ENCODE data around the gene THPO.
A peak's percentile ranks its signal among the peaks of the same experiment; 100 is the strongest.

Gene THPO

DNA sequence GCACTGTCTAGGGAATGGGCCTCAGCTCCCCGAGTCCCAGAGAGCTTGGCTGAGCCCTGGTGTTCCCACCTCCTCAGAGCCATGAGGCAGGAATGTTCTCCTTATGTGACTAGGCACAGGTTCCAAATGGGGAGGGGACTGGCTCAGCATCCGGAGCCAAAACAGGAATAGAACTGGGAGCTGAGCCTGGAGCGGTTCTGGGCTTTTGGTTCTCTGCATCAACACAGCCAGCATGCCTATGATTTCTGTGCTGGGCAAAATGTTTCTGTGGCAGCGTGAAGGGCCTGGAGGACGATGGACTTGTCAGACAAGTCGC is 40.6 kb downstream of the THPO start, which contains the start of gene FAM131A:
FAM131A (plus strand) TSS at position 202 of the 316 bp plus-strand sequence; CDS start at position 233, 31 bp downstream.
- peak within 1 kb of the TSS; percentile 81 for H3K27ac ChIP-seq
- TF ChIP-seq, protein P1, sequence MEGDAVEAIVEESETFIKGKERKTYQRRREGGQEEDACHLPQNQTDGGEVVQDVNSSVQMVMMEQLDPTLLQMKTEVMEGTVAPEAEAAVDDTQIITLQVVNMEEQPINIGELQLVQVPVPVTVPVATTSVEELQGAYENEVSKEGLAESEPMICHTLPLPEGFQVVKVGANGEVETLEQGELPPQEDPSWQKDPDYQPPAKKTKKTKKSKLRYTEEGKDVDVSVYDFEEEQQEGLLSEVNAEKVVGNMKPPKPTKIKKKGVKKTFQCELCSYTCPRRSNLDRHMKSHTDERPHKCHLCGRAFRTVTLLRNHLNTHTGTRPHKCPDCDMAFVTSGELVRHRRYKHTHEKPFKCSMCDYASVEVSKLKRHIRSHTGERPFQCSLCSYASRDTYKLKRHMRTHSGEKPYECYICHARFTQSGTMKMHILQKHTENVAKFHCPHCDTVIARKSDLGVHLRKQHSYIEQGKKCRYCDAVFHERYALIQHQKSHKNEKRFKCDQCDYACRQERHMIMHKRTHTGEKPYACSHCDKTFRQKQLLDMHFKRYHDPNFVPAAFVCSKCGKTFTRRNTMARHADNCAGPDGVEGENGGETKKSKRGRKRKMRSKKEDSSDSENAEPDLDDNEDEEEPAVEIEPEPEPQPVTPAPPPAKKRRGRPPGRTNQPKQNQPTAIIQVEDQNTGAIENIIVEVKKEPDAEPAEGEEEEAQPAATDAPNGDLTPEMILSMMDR (conservative IDR thresholded peaks at IDR 0.05), result no peak
- no peak for TF ChIP-seq ZFX (IDR thresholded peaks at IDR 0.05)

DNA sequence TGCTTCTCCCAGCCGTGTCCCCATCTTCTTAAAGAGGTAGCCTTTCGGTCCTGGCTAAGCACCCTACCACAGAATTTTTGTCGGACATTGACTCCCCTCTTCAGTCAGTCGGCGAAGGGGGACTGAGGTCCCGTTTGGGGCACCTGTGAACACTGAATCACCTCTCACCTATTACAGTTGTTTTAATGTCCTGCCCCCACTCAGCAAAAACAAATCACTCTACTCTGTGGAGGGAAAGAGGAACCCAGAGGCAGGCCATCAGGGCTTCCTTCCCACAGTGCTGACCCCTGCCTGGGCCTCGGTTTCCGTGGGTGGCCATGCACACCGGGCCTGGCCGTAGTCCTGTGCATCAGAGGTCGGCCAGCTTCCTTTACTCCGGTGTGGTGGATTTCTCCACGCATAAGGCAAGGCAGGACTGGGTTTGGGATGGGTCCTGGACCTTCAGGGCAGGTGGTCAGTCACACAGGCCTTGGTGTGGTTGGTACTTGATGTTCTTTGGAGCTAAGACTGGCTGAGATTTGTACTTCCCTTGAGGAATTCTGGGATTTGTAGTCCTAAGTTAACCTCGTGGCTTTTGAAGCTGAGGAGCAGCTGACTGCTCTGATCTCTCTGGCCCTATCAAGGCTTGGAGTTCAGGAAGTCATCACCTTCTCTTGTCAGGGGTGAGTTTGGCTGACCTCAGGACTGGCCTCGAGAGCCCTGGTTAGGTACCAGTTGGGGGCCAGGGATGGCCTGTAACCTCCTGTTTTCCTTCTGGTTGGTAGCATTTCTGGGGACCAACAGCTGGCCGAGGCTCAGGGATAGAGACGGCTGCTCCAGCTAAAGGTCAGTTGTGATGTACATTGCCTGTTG is 41.2 kb downstream of the THPO start:
- H3K27ac ChIP-seq, result peak overlapping the region; percentile 81
- TF ChIP-seq ZFX (IDR thresholded peaks at IDR 0.05), result no peak
- TF ChIP-seq, protein P1 (conservative IDR thresholded peaks at IDR 0.05), result no peak

DNA sequence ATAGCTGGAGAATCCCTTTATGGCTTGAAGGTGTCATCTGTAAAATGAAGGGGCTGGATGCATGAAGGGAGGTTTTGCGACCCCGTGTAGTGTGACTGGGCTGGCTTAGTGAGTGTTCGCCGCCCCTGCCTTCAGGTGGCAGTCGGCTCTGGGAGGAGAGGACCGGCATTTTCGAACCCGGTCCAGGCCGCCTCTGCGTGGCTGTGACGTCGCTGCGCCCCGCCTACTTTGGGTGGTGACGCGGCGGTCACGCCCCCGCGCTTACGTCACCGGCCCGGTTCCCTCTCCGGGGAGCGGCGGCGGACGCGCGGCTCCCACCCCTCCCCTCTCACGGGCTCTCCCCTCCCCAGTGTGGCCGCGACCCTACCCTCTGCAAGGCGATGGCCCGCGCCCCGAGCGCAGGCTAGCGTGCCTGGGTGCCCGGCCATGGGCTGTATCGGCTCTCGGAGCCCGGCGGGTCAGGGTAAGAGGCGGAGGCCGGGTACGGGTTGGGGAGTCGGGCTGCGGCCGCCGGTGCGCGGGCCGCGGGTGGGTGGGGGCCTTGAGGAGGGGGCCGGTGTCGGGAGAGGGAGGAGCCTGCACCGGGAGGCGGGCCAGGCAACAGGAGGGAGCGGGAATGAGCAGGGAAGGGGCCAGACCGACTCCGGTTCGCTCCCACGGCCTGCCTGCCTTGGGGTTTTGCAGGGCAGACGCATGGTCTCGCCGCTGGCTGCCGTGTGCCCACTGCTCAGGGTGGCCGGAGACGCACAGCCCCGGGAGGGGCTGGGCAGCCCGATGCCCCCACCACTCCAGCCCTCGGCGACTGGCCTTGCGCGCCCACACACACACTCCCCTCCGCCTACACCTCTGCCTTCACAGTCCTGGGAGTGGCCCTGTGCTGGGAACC is 42.1 kb downstream of the THPO start:
- TF ChIP-seq ZFX (IDR thresholded peaks at IDR 0.05), result 0 out of 2 replicates have a peak, but pooled peaks have one; percentile 32
- TF ChIP-seq, protein P1 (conservative IDR thresholded peaks at IDR 0.05), result no peak
- H3K27ac ChIP-seq, result peak overlapping the region; percentile 81

DNA sequence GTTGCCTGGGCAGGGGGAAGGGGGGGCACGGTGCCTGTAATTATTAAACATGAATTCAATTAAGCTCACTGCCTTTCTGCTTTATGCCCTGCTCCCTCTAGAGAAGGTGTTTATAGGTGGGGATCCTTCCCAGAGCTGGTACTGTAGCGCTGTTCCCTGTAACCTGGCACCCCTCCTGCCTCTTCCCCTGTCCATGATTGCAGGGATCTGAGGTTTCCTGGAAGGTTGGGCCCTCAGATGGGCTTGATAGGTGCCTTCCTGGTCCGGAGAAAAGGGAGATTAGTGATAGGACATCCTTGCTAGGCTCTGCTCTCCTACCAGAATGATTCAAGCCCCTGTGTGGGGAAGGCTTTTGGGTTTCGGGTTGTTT is 42.7 kb downstream of the THPO start:
- H3K27ac ChIP-seq, result peak overlapping the region; percentile 81
- no peak for TF ChIP-seq ZFX (IDR thresholded peaks at IDR 0.05)
- TF ChIP-seq, protein P1 (conservative IDR thresholded peaks at IDR 0.05), result no peak

DNA sequence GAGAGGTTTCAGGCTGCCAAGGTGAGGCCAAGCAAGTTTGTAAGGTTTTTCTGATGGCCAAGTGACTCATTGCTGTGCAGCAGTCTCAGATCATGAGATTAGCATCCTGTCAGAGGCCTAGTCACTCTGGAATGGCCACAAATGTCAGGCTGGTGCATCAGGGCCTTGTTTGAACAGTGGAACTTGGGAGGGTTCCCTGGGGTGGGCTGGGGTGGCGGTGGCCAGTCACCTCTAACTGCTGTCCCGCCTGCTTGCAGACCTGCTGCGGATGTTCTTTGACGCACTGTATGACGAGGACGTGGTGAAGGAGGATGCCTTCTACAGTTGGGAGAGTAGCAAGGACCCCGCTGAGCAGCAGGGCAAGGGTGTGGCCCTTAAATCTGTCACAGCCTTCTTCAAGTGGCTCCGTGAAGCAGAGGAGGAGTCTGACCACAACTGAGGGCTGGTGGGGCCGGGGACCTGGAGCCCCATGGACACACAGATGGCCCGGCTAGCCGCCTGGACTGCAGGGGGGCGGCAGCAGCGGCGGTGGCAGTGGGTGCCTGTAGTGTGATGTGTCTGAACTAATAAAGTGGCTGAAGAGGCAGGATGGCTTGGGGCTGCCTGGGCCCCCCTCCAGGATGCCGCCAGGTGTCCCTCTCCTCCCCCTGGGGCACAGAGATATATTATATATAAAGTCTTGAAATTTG is 43.4 kb downstream of the THPO start:
- TF ChIP-seq, protein P1 (conservative IDR thresholded peaks at IDR 0.05), result no peak
- no peak for TF ChIP-seq ZFX (IDR thresholded peaks at IDR 0.05)
- no peak overlapping the region for H3K27ac ChIP-seq

DNA sequence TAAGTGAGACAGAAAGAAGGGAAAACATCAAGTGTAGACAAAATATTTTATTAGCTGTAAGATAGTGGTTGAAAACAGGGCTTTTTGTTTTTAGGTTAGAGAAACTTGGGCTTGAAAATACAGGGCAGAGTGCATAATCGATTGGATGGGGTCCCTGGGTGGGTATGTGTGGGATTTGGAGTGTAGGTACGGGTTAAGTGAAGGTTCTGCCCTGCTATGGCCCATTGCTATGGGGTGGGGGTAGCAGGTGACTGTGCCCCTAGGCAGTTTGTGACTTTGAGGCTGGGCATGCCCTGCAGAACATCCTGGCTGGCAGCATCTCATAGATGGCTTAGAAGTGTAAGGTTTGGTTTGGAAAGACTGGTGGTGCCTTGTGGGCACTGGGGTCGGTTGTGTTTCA is 44.3 kb downstream of the THPO start:
- TF ChIP-seq ZFX (IDR thresholded peaks at IDR 0.05), result no peak
- TF ChIP-seq, protein P1 (conservative IDR thresholded peaks at IDR 0.05), result no peak
- no peak overlapping the region for H3K27ac ChIP-seq
